ENCODE measurements around the gene MARCHF3.

GRCh38 chr5:126868338-126869004, 161.9 kb downstream of the MARCHF3 start:
- TF ChIP-seq CTCF (IDR thresholded peaks at IDR 0.05), result no peak
- no peak for TF ChIP-seq POLR2A (IDR thresholded peaks at IDR 0.05)
